HG03066 (cell line): ENCODE results near the gene KCTD13.
A peak's percentile ranks its signal among the peaks of the same experiment; 100 is the strongest.
"Not testable (repeated sequence)": the region's sequence is repeated elsewhere in the genome, so short reads cannot be mapped to it uniquely, and the experiment has no call there.

Experiments used
- ATAC-seq: cut with Tn5 transposase; IDR thresholded peaks from one replicate; pipeline ENCODE4 v1.9.1; 2021; ENCODE audit warnings: low read depth; ENCODE audit not compliant: unreplicated experiment

KCTD13 gene

DNA sequence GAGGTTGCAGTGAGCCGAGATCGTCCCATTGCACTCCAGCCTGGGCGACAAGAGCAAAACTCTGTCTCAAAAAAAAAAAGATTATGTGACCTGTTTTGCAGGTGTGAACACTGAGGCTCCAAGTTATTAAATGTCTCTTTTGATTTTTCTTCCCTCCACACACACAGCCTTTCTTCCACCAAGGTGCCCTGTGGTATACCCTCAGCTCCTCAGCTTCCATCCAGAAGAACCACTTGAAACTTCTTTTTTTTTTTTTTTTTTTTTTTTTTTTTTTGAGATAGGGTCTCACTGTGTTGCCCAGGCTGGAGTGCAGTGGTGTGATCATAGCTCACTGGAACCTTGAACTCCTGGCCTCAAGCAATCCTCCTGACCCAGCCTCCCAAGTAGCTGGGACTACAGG, 36.7 kb downstream of the KCTD13 start:
- ATAC-seq = not testable (repeated sequence)

DNA sequence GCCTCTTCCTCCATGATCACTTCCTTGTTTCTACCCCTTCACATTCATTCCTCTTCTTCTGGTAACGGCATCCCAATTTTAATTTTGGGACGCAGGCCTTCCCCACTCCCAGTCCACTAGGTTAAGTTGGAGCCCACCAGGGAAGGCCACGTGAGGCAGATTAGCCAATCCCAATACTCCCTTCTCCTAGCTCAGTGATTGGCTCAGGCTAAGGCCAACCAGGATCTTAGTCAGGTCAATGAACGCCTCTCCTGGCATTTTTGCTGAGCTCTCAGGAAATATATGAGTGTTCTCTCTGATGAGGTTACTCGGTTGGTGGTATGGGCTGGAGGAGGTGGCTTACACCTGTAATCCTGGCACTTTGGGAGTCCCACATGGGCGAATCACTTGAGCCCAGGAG, 42.0 kb downstream of the KCTD13 start:
- ATAC-seq = no peak

DNA sequence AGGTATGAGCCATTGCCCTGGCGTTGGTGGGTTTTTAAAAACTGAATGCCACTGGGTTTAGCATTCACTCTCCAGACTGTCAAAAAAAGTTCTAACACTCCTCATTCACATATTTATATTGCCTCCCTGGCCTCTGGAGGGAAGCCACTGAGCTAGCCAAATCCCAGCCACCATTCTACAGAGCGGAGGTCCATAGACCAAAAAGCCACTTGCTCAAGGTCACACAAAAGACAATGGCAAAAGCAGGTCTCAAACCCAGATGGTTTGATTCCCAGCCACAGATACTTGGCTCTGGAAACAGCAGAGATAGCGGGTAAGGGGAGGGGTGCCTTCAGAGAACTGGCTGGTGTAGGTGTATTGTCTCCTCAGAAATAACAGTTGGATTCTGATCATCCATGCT, 45.0 kb downstream of the KCTD13 start:
- ATAC-seq = no peak

DNA sequence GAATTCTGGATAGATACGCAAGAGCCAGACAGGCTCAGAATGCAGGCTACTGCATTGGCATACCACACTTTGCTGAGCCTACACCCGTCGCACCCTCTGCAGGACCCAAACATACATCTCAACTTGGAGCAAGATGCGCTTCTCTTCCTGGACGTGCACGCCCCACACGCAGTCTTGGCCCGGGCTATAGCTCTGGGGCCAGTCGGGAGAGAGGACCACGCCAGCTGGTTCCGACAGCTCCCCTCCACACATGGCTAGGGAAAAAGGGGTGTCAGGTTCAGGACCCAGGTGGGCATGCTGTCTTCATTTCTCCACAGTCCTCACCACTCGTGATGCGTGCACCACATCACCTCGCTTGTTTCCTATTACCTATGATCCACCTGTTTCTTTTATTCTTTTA, 47.9 kb downstream of the KCTD13 start:
- ATAC-seq = no peak

DNA sequence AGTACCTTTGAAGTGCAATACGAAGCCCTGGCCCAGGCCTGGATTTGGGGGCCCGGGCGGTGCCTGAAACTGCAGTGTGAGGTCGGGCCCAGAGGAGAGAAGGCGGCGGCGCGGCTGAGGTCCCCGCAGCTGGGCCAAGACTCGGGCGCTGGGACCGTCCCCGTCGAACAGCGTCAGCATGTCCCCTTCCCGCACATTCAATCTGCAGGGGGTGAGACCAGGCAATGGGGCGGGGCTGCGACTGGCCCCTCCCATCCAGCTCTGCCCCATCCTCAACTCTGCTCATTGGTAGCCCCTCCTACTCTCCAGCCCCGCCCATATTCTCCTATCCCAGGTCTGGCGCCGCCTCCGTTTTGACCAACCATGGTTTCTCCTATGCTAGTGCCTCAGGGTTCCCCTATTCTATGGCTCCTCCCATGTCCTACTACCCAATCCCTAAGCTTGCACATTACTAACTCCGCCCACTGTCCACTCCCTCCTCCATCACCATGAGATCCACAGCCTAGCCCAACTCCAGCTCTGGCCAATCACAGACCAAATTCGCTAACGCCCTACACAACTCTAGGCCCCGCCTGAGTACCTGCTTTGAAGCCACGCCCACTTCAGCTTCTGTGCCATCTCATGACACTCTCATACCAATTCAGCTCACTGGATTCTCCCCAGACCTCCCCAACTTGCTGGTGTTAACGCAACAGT, 48.6 kb downstream of the KCTD13 start:
- ATAC-seq = no peak

DNA sequence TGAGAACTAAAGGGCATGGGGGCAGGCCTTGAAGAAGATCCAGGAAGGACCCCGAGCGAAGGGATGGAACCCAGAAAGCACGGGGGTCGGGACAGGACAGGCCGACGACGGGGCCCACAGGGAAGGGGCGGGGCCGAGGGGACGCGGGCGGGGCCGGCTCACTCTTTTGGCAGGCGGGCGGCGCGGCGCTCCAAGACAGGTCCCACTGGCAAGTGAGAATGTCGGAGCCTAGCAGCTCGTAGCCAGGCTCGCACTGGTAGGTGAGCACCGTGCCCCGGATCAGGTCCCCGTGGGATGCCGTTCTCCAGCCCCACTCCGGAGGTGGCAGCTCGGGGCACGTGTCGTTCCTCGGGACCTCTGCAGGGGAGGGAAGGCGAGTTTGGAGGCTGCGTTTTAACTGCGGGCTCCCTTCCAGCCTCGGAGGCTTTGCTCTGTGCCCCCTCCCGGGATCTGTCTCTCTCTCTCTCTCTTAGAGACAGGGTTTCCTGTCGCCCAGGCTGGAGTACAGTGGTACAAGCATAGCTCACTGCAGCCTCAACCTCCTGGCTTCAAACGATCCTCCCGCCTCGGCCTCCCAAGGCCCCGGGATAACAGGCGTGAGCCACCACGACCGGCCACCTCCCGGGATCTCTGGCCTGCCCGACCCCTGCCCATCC, 49.3 kb downstream of the KCTD13 start:
- ATAC-seq = no peak

DNA sequence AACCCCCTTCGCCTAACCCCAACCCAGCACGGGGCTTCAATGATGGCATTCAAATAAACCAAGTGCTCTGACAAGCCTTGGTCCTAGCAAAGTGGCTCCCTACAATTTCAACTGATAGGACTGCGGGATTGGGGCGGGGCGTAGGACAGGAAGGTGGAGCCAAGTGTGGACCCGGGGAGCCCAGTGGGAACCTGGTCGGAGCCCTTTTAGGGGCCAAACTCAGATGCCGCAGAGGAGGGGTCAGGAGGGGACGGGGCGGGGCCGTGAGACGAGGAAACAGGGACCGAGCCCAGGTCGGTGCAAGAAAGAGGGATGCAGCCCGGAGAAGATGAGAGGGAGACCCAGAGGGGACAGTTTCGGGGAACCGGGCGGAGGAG, 49.8 kb downstream of the KCTD13 start:
- ATAC-seq = no peak

DNA sequence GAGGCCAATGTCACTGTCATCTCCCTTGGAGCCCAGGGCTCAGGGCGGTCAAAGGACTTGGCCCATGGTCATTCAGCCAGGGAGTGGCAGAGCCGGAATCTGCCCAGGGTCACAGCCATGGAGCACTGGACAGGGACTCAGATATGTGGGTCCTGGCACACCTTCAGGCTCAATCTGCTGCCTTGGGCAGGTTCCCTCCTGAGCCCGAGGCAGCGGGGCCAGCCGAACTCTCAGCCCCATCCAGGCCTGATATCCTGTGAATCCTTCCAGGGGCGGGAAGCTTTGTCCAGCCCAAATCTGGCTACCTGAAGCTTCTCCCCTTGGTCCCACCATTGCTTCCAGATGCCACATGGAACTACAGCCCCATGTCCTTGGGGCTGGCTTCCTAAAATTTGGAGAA, 50.8 kb downstream of the KCTD13 start:
- ATAC-seq = no peak

DNA sequence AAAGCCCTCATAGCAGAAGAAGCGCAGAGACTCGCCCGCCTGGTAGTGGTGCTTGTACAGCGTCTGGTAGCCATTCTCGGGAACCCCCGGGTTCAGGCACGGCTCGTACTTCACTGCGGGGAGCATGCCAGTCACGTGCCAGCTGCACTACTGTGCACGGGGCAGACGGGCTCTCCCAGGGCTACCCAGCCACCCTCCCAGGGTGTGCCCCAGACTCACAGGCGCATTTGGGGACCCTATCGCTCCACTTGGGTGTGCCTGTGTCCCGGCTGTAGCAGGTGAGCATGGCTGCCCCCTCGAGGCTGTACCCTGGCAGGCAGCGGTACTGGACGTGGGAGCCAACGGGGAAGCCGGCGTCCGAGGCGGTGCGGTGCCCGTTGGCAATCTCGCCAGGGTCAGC, 52.7 kb downstream of the KCTD13 start:
- no peak for ATAC-seq

DNA sequence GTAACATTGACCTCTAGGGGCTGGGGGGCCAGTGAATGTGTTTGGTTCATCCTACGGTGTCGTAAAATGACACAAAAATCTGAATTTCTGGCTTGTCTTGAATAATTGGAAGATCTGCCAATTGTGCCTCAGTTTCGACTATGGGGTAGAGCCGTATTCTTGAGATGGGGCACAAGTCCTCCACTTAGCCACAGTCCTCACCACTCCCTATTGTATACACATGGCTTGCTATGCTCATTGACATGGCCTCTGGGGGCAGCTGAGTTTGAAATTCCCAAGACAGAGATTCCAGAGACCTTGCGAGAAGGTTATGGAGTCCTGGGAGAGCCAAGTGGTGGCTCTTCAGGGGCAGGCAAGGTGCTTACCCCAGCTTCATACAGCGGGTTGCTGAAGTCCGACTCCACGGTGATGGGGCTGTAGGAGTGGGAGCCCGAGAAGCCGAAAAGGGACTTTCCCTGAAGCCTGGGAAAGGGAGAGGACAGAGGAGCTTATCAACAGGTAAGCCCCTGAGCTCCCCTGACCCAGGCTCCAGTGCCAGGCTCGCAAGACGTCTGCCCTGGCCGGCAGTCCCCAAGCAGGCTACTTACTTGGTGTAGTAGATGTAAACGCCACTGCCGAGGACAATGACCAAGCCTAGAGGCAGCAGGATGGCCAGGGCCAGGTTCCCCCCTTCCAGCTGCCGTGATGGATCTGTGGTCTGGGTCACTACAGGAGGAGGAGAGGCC, 54.0 kb downstream of the KCTD13 start:
- ATAC-seq = no peak

DNA sequence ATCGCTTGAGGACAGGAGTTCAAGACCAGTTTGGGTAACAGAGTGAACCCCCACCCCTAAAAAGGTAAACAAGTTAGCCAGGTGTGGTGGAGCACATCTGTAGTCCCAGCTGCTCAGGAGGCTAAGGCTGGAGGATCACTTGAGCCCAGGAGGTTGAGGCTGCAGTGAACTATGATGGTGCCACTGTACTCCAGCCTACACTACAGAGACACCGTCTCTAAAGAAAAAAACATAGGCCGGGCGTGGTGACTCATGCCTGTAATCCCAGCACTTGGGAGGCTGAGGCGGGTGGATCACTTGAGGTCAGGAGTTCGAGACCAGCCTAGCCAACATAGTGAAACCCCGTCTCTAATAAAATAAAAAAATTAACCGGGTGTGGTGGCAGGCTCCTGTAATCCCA, 57.0 kb downstream of the KCTD13 start:
- not testable (repeated sequence) for ATAC-seq

DNA sequence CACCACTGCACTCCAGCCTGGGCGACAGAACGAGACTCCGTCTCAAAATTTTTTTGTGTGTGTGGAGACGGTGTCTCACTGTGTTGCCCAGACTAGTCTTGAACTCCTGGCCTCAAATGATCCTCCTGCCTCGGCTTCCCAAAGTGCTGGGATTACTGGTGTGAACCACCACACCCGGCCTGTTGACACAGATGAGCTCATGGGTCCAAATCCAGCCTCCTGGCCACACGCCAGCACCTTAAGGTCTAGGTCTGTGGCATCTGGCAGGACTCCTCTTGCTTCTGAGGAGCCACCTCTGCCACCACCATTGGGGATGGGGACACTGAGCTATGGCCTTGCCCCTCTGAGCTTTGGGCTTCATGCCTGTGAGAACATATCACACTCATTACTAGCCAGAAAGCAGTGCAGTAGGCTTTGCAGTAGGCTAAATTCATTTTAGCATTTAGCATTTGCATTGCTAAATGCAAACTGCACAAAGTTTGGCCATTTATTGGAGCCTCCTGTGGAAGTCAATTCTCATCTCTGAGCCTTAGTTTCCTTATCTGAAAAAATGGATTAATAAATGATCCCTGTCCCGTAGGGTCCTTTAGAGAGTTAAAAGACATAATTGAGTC, 57.5 kb downstream of the KCTD13 start:
- no peak for ATAC-seq

DNA sequence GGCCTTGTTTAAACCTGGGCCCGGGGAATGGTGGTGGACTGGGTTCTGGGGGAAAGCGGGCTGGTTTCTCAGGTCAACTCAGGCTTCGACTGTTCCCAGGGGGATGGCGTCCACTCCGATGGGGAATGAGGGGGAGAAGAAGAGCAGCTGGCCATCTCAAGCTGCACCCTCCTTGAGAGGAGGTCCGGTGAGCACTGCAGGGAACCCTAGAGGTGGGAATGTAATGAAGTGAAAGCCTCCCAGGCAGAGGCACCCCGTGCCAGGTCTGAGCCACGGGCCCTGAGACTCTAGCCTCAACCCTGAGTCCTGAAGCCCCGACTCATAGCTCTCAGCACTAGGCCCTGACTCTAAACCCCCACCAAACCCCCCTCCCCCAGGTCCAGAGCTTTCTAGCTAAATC, 61.8 kb downstream of the KCTD13 start:
- ATAC-seq = no peak

DNA sequence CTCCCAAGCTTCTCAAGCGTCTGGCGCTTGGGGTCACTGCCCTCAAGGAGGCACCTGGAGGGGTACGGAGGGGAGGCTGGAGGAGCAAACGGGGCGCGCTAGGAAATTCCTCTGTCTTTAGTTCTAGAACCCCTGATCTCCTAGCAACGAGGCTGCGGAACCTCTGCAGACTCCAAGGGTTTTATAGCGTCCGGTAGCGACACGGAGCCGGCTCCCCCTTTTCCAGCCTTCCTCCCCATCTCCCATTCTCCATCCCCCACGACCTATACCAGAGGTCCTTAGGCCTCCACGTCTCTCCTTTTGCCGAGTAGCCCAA, 62.4 kb downstream of the KCTD13 start:
- no peak for ATAC-seq

DNA sequence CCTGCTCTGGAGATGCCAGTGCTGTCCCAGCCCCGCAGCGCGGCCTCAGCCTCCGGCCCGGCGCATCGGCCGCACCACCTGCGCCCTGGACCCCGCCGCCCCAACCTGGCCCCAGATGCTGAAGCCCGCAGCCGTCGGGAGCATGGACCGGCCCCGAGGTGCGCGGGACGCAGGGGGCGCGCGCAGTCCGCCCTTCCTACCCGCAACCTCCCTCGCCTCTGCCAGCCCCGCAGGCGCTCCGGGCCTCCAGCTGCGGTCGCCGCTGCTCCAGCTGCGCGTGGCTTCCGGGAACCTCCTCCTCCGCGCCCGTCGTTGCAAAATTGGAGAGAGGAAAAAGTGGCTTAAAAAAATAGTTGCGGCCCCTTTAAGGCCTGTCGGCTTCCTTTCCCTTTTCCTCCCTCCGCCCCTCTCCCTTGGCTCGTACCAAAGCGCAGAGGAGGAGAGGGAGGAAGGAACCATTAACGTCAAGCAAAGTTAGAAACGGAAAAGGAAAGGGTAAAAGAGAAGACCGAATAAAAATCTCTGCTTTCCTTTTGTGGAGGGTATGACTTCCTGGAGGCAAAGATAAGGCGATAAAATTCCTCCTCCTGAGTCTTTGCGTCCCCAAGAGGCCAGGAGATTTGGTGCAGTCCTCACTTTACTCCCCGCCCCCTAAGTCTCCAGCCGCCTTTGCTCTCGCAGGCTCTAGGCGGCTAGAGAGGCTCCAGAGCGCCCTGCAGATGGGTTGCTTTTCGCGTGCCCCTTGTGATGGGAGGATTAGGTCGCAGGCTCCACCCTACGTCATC, 63.0 kb downstream of the KCTD13 start, which contains the start of gene CDIPT:
Gene CDIPT, minus strand, starts transcription at position 343 of the 785 bp plus-strand sequence. CDS start 369 bp downstream, outside the sequence.
- peak; percentile 84 for ATAC-seq

DNA sequence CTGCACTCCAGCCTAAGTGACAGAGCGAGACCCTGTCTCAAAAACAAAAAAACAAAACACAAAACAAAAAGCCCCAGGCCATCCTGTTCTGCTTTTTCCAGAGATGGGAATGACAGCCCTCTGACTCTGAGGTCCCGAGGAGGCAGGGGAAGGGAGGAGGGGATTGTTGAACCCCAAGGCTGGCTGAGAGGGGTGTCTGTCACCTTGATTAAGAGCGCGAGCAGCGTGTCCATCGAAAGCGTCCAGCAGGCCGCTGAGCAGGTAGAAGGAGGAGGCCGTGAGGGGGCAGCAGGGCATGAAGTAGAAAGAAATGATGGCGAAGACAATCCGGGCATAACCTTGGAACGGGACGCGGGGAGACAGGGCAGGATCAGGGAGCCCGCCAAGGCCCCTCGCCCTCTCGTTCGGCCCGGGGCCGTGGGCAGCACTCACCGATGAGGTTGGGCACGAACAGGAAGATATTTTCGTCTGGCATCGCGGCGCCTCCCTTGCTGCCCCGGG, 63.6 kb downstream of the KCTD13 start:
- ATAC-seq = no peak

DNA sequence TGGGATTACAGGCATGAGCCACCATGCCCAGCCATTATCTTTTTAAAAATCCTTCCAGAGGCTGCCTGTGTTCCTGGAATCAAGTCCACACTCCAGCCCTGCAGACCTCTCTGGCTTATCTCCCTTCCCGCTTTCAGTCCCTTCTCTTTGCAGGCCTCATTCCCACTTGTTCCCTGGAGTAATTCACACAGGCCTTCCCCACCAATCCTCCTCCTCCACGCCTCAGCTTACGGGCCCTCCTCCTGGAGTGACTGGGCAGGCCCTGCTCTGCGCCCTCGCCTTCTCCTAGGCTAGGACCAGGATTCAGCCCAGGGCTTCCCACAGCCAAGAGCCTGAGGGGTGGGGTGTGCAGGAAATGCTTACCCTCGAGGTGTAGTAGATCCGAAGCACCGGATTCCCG, 65.8 kb downstream of the KCTD13 start:
- no peak for ATAC-seq

DNA sequence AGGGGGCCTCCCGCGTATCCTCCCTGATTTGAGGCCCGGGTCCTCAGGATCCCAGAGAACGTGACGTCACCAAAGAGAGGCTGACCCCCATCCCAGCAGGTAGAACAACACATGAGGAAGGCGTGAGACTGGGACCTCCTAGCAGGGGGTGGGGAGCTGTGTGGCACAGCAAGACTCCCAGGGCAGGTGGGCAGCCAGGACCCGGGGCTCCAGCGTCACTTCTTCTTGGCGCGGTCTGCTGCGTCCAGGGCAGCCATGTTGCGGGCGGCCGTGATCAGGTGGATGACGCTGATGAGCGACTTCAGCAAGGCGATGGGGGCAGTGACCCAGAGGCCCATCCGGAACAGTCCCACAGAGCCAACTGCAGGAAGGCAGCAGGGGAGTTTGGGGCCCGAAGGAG, 67.1 kb downstream of the KCTD13 start:
- ATAC-seq = no peak

DNA sequence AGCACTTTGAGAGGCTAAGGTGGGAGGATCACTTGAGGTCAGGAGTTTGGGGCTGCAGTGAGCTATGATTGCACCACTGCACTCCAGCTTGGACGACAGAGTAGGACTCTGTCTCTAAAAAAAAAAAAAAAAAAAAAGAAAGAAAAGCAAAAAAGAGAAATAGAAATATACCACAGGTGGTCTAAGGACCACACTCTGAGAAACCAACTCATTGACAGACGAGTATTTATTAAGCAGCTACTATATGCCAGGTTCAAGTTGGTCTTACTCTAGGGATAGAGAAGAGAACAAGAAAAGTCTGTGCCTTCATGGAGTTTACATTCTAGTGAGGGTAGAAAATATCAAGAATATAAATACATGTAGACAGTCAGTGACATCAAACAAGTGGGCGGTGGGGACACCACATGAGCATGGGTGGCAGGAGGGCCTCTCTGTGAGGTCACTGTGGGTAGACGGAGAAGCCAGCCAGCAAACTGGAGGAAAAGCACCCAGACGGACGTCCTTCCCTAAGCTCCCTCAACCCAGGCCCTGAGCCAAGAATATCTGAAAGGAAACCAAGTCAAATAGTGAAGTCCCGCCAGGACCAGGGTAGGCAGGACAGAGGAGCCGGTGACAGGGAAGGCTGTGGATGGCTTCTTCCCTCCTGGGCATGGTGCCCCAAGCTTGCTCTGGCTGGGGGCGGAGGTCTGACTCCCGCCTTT, 67.7 kb downstream of the KCTD13 start:
- ATAC-seq = no peak
